GM10266 (cell line): Measurements from ENCODE around the gene AMFR.

ENCODE experiments used
- DNase-seq: peaks from one replicate; pipeline ENCODE4 v3.0.0; 2012; ENCODE audit errors: extremely low spot score
- CTCF ChIP-seq: IDR thresholded peaks from 2 replicates; pipeline ENCODE4 v1.5.1; 2012; ENCODE audit warnings: mild to moderate bottlenecking, low read depth; ENCODE audit not compliant: control insufficient read depth, insufficient read depth; ENCODE audit errors: missing control alignments

Gene AMFR

GRCh38 chr16:56362057-56362655, 63.2 kb downstream of the AMFR start:
- no peak for DNase-seq
- no peak for TF ChIP-seq CTCF

- DNase-seq: no peak
- TF ChIP-seq CTCF: no peak
These were observed 65.0 kb downstream of the AMFR start for GRCh38 chr16:56360117-56361008.

GRCh38 chr16:56357765-56358322, 67.5 kb downstream of the AMFR start:
- no peak for TF ChIP-seq CTCF
- no peak for DNase-seq

- DNase-seq: no peak
- TF ChIP-seq CTCF: no peak
These were observed 68.0 kb downstream of the AMFR start for GRCh38 chr16:56357241-56357764.

- peak; percentile 90 for DNase-seq
- peak; percentile 89 for TF ChIP-seq CTCF
These were observed 68.8 kb downstream of the AMFR start for GRCh38 chr16:56356276-56357240.

GRCh38 chr16:56355786-56356275, 69.5 kb downstream of the AMFR start:
- no peak for DNase-seq

More at GRCh38 chr16:56355786-56356275, 69.5 kb downstream of the AMFR start:
- no peak for TF ChIP-seq CTCF
